HepG2 (cell line): ENCODE measurements around the gene JUND. TPM values are rescaled to one million over a fixed set of nuclear protein-coding genes. Genes with fewer than 3 reads are reported as not detected.

ENCODE experiments used
- ATAC-seq: fragments of 200-7000 bp; cut with Tn5 transposase; 3 replicates; pipeline ENCODE4 v1.9.1; 2020; ENCODE audit warnings: mild to moderate bottlenecking, moderate library complexity
- BruUV-seq: library from RNA; stranded (reverse); fragments of 400-500 nt; replicated peaks from 2 replicates; lab custom pipeline; 2021; lab: Mats Ljungman, UMichigan
- CTCF ChIA-PET: fragments of 300-600 bp; formaldehyde crosslinking; extraction: SDS; loops from one replicate; lab custom pipeline; 2021; ENCODE audit warnings: low total read pairs, inconsistent platforms, low intra/inter-chr PET ratio; lab: Yijun Ruan, JAX
- POLR2A ChIA-PET: fragments of 350-600 bp; sonication (Branson Sonifier 250); formaldehyde crosslinking; loops from one replicate; lab custom pipeline; 2020; ENCODE audit warnings: antibody characterized with exemption, inconsistent platforms; lab: Yijun Ruan, JAX
- DNase-seq: peaks from one replicate; pipeline ENCODE4 v3.0.0-alpha.2; 2015; ENCODE audit warnings: low spot score
- FAIRE-seq: peaks from 3 replicates; lab custom pipeline; 2011; peaks lifted over from hg19 to GRCh38; lab: Jason Lieb, UNC
- H2AFZ ChIP-seq: one replicate; pipeline ENCODE4 v1.6.1; 2011; ENCODE audit warnings: low read length, inconsistent platforms
- H3K27ac ChIP-seq: fragments of 300-600 bp; 3 replicates; pipeline ENCODE4 v1.8.0; 2011; ENCODE audit warnings: mixed run types, mild to moderate bottlenecking, mixed read lengths, low read length, inconsistent platforms; ENCODE audit not compliant: insufficient read depth; ENCODE audit errors: extremely low read length
- H3K27me3 ChIP-seq, 2 experiments: fragments of 200-600 bp in 1 of 2; 2 replicates in 1 of 2; 3 replicates in 1 of 2; pipeline versions ENCODE4 v1.6.0 to v1.8.0; 2011; ENCODE audit warnings: low read length in 2 of 2, mild to moderate bottlenecking in 2 of 2, moderate library complexity in 2 of 2, inconsistent platforms in 1 of 2; ENCODE audit not compliant: insufficient read depth in 2 of 2, control insufficient read depth in 1 of 2
- H3K36me3 ChIP-seq, 2 experiments: fragments of 200-600 bp in 1 of 2; replicated peaks in 1 of 2; 2 replicates in 1 of 2; 3 replicates in 1 of 2; pipeline versions ENCODE4 v1.5.1 to v1.8.0; 2011; ENCODE audit warnings: low read length in 2 of 2, inconsistent platforms in 1 of 2; ENCODE audit not compliant: insufficient read depth in 2 of 2, control insufficient read depth in 1 of 2
- H3K4me1 ChIP-seq: 2 replicates; pipeline ENCODE4 v1.5.1; 2012; ENCODE audit warnings: low read length, inconsistent platforms; ENCODE audit not compliant: insufficient read depth
- H3K4me2 ChIP-seq: 2 replicates; pipeline ENCODE4 v1.6.0; 2011; ENCODE audit warnings: low read depth, low read length, inconsistent platforms
- H3K4me3 ChIP-seq, 3 experiments: fragments of 200-600 bp in 1 of 3; sonication (generic), shearing (Covaris generic) in 1 of 3; replicated peaks in 1 of 3; 2 replicates each; pipeline ENCODE4 v1.5.1; 2011 to 2016; ENCODE audit warnings: low read length in 3 of 3, inconsistent platforms in 2 of 3, low read depth in 2 of 3, mild to moderate bottlenecking in 2 of 3, control low read depth in 1 of 3, mixed read lengths in 1 of 3; ENCODE audit not compliant: insufficient read depth in 1 of 3
- H3K79me2 ChIP-seq: one replicate; pipeline ENCODE4 v1.6.1; 2011; ENCODE audit warnings: low read length, inconsistent platforms; ENCODE audit not compliant: insufficient read depth
- H3K9ac ChIP-seq: 2 replicates; pipeline ENCODE4 v1.6.0; 2011; ENCODE audit warnings: mild to moderate bottlenecking, low read depth, low read length, inconsistent platforms; ENCODE audit not compliant: insufficient read depth
- H3K9me3 ChIP-seq: 2 replicates; pipeline ENCODE4 v1.5.1; 2012; ENCODE audit warnings: mild to moderate bottlenecking, low read length
- H4K20me1 ChIP-seq: 2 replicates; pipeline ENCODE4 v1.6.0; 2011; ENCODE audit warnings: inconsistent platforms, mild to moderate bottlenecking, low read length, moderate library complexity; ENCODE audit not compliant: insufficient read depth
- HNF4A ChIP-seq: sonication (generic); formaldehyde crosslinking; IDR thresholded peaks from 2 replicates; pipeline ENCODE4 v1.4.0; 2020; ENCODE audit warnings: missing genetic modification reagents
- ISL2 ChIP-seq: sonication (generic); formaldehyde crosslinking; IDR thresholded peaks from 2 replicates; pipeline ENCODE4 v1.5.0; 2020; ENCODE audit warnings: missing genetic modification reagents
- KLF16 ChIP-seq, 2 experiments: sonication (generic) in 1 of 2; formaldehyde crosslinking in 1 of 2; IDR thresholded peaks; 2 replicates each; pipeline versions ENCODE4 v1.6.1 to v1.8.0; 2016 to 2023; ENCODE audit warnings: missing genetic modification reagents in 2 of 2, missing compliant biosample characterization in 1 of 2
- MTF1 ChIP-seq: sonication (generic); formaldehyde crosslinking; IDR thresholded peaks from 2 replicates; pipeline ENCODE4 v1.5.0; 2020; ENCODE audit warnings: missing genetic modification reagents
- MXD4 ChIP-seq: IDR thresholded peaks from 2 replicates; pipeline ENCODE4 v1.6.1; 2016; ENCODE audit warnings: mild to moderate bottlenecking, missing biosample characterization, missing genetic modification reagents
- RBM22 ChIP-seq: fragments of 200-400 bp; formaldehyde crosslinking; optimal IDR thresholded peaks from 2 replicates; pipeline ENCODE3; 2017; ENCODE audit warnings: mild to moderate bottlenecking, low read length, moderate library complexity
- ZBTB25 ChIP-seq: IDR thresholded peaks from 2 replicates; pipeline ENCODE4 v1.6.1; 2018; ENCODE audit warnings: missing genetic modification reagents
- ZBTB42 ChIP-seq: sonication (generic); formaldehyde crosslinking; IDR thresholded peaks from 2 replicates; pipeline ENCODE4 v1.5.0; 2020; ENCODE audit warnings: mild to moderate bottlenecking, missing genetic modification reagents
- ZNF484 ChIP-seq: sonication (generic); formaldehyde crosslinking; IDR thresholded peaks from 2 replicates; pipeline ENCODE4 v1.5.1; 2020; ENCODE audit warnings: mild to moderate bottlenecking, low read depth, missing genetic modification reagents, borderline replicate concordance
- ZNF790 ChIP-seq: sonication (generic); formaldehyde crosslinking; IDR thresholded peaks from 2 replicates; pipeline ENCODE4 v1.8.0; 2022; ENCODE audit warnings: missing genetic modification reagents, mild to moderate bottlenecking, borderline replicate concordance
- WGBS: methylation state at CpG from one replicate; pipeline ENCODE4 v1.1.6; 2017; ENCODE audit warnings: low lambda C conversion rate; 5-methylcytosine and 5-hydroxymethylcytosine counted together
- in situ Hi-C: cut with HindIII; loops from 2 replicates; pipeline ENCODE4 v1.10.0; 2017; ENCODE audit warnings: low pct_unique_long_range_greater_than_20kb; ENCODE audit not compliant: extremely low pct_ligation_motif_present
- intact Hi-C: fragments of 100-400 bp; cut with micrococcal nuclease; formaldehyde crosslinking; loops from one replicate; pipeline ENCODE4 v1.10.0; 2022; ENCODE audit not compliant: unreplicated experiment
- polyA plus RNA-seq, 8 experiments: library from polyadenylated mRNA; depleted of rRNA in 3 of 8; stranded (reverse) in 7 of 8; unstranded in 1 of 8; fragments of >200 nt; fragmentation: Illumina TruSeq in 4 of 8; extraction: Trizol in 4 of 8; gene quantifications; 2 replicates each; pipeline versions ENCODE4 v1.2.1 to v1.2.3, GENCODE V29; 2011 to 2016; ENCODE audit warnings: low read depth in 4 of 8, missing spikeins in 1 of 8, mixed read lengths in 1 of 8; ENCODE audit not compliant: insufficient read depth in 1 of 8
- total RNA-seq, 5 experiments: library from RNA; depleted of rRNA; stranded (reverse); fragments of >200 nt; fragmentation: Illumina TruSeq; extraction: Trizol; gene quantifications; 2 replicates each; pipeline ENCODE4 v1.2.3, GENCODE V29; 2016; ENCODE audit warnings: low read depth in 1 of 5
- TF ChIP-seq, protein P1 (sequence below): IDR thresholded peaks from 2 replicates; pipeline ENCODE4 v1.4.0; 2020; ENCODE audit warnings: mild to moderate bottlenecking, missing genetic modification reagents
- TF ChIP-seq, protein P2 (sequence below): sonication (generic); formaldehyde crosslinking; IDR thresholded peaks from 2 replicates; pipeline ENCODE4 v1.4.0; 2020; ENCODE audit warnings: missing genetic modification reagents
- TF ChIP-seq, protein P3 (sequence below): sonication (generic); formaldehyde crosslinking; IDR thresholded peaks from 2 replicates; pipeline ENCODE4 v1.5.0; 2020; ENCODE audit warnings: missing genetic modification reagents, mild to moderate bottlenecking, borderline replicate concordance
- TF ChIP-seq, protein P4 (sequence below): sonication (generic); formaldehyde crosslinking; IDR thresholded peaks from 2 replicates; pipeline ENCODE4 v1.5.0; 2020; ENCODE audit warnings: missing genetic modification reagents

The JUND gene
- total and polyA plus RNA-seq, 2 of the 13 experiments (the other 11 are each of a cell fraction or from before 2014, with no cell fraction given), result 41.2 to 59.8 TPM

- no peaks in the 10 kb centered on the region for H3K79me2 ChIP-seq
- no peak for TF ChIP-seq ZNF484 (CRISPR knock-in tag)
- no peak for TF ChIP-seq ZNF790 (CRISPR knock-in tag)
- TF ChIP-seq, protein P1, sequence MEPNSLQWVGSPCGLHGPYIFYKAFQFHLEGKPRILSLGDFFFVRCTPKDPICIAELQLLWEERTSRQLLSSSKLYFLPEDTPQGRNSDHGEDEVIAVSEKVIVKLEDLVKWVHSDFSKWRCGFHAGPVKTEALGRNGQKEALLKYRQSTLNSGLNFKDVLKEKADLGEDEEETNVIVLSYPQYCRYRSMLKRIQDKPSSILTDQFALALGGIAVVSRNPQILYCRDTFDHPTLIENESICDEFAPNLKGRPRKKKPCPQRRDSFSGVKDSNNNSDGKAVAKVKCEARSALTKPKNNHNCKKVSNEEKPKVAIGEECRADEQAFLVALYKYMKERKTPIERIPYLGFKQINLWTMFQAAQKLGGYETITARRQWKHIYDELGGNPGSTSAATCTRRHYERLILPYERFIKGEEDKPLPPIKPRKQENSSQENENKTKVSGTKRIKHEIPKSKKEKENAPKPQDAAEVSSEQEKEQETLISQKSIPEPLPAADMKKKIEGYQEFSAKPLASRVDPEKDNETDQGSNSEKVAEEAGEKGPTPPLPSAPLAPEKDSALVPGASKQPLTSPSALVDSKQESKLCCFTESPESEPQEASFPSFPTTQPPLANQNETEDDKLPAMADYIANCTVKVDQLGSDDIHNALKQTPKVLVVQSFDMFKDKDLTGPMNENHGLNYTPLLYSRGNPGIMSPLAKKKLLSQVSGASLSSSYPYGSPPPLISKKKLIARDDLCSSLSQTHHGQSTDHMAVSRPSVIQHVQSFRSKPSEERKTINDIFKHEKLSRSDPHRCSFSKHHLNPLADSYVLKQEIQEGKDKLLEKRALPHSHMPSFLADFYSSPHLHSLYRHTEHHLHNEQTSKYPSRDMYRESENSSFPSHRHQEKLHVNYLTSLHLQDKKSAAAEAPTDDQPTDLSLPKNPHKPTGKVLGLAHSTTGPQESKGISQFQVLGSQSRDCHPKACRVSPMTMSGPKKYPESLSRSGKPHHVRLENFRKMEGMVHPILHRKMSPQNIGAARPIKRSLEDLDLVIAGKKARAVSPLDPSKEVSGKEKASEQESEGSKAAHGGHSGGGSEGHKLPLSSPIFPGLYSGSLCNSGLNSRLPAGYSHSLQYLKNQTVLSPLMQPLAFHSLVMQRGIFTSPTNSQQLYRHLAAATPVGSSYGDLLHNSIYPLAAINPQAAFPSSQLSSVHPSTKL (CRISPR knock-in tag), result 0 out of 2 replicates have a peak, but pooled peaks have one; percentile 30
- no peak for TF ChIP-seq RBM22
- no peak for TF ChIP-seq MTF1
- no peak for TF ChIP-seq ZBTB25 (CRISPR knock-in tag)
- TF ChIP-seq, protein P2, sequence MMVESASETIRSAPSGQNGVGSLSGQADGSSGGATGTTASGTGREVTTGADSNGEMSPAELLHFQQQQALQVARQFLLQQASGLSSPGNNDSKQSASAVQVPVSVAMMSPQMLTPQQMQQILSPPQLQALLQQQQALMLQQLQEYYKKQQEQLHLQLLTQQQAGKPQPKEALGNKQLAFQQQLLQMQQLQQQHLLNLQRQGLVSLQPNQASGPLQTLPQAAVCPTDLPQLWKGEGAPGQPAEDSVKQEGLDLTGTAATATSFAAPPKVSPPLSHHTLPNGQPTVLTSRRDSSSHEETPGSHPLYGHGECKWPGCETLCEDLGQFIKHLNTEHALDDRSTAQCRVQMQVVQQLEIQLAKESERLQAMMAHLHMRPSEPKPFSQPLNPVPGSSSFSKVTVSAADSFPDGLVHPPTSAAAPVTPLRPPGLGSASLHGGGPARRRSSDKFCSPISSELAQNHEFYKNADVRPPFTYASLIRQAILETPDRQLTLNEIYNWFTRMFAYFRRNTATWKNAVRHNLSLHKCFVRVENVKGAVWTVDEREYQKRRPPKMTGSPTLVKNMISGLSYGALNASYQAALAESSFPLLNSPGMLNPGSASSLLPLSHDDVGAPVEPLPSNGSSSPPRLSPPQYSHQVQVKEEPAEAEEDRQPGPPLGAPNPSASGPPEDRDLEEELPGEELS (CRISPR knock-in tag), result 0 out of 2 replicates have a peak, but pooled peaks have one; percentile 11
- TF ChIP-seq, protein P3, sequence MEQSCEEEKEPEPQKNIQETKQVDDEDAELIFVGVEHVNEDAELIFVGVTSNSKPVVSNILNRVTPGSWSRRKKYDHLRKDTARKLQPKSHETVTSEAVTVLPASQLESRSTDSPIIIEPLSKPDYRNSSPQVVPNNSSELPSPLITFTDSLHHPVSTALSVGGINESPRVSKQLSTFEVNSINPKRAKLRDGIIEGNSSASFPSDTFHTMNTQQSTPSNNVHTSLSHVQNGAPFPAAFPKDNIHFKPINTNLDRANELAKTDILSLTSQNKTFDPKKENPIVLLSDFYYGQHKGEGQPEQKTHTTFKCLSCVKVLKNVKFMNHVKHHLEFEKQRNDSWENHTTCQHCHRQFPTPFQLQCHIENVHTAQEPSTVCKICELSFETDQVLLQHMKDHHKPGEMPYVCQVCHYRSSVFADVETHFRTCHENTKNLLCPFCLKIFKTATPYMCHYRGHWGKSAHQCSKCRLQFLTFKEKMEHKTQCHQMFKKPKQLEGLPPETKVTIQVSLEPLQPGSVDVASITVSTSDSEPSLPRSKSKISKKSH (CRISPR knock-in tag), result no peak
- no peak for TF ChIP-seq ISL2
- TF ChIP-seq, protein P4, sequence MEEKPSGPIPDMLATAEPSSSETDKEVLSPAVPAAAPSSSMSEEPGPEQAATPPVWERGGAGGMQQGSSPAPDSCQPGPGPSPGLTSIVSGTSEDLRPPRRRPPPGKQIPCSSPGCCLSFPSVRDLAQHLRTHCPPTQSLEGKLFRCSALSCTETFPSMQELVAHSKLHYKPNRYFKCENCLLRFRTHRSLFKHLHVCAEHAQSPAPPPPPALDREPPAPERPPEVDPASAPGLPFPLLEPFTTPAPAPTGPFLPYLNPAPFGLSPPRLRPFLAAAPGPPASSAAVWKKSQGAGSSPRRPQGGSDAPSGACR, result no peak
- peak; percentile 52 for TF ChIP-seq HNF4A
- no peak for TF ChIP-seq MXD4 (CRISPR knock-in tag)
- no peak for TF ChIP-seq KLF16 (CRISPR knock-in tag; IDR thresholded peaks at IDR 0.05)
- no peak for TF ChIP-seq ZBTB42 (CRISPR knock-in tag)
Measured at GRCh38 chr19:18230941-18231734, 50.3 kb downstream of the JUND start.

More at GRCh38 chr19:18230941-18231734, 50.3 kb downstream of the JUND start:
- 14% methylated on average over 3 of the region's 18 CpGs for WGBS
- Histone ChIP-seq H3K4me2 (no peak overlapping the region; the same call in 1 of the 2 replicates), H3K27ac (no peak overlapping the region), H3K9me3 (no peaks in the 10 kb centered on the region), H3K4me3 (no peak overlapping the region), H3K4me1 (peaks cover 28% of the 10 kb centered on the region), H3K36me3 (no peaks in the 10 kb centered on the region), H3K9ac (no peak overlapping the region), H3K27me3 (peaks cover 0 to 4% of the 10 kb centered on the region in 2 experiments; a peak in 2 of 5 replicates), H2AFZ (no peak overlapping the region), H4K20me1 (no peaks in the 10 kb centered on the region; the same call in 1 of the 2 replicates)
- intact Hi-C loops, result no loop called here
- POLR2A ChIA-PET, result interaction anchor here (0.7 to 1.0 kb wide), 2 partner anchors 39 to 48 kb away, joined by 3 to 4 read pairs; no protein-coding TSS in a partner anchor
- FAIRE-seq (no peak), DNase-seq (no peak), ATAC-seq (peak; percentile 28)
- CTCF ChIA-PET, result no interaction called here
- BruUV-seq, result no TSS peak
- in situ Hi-C loops, result no loop called here
